Measurements from ENCODE around the gene AKT3. TPM values are rescaled to one million over a fixed set of nuclear protein-coding genes. Genes with fewer than 3 reads are reported as not detected.

Gene AKT3
- polyA plus RNA-seq, 2 of the 4 experiments (the other 2 are of a cell fraction) = 18.4 to 43.5 TPM

- Histone ChIP-seq H3K27ac (no peak overlapping the region), H3K4me1 (no peaks in the 10 kb centered on the region), H3K9me3 (no peaks in the 10 kb centered on the region), H3K4me2 (no peak overlapping the region), H3K4me3 (no peak overlapping the region)
- DNase-seq (ENCODE audit: low read depth in 1 of 2, low spot score in 1 of 2) (no peak), FAIRE-seq (no peak), ATAC-seq (no peak)
- 89% methylated on average over 9 of the region's 9 CpGs for WGBS (ENCODE audit: missing lambda C conversion rate)
- POLR2A ChIA-PET = no interaction called here
- CTCF ChIA-PET = no interaction called here
- no peak for TF ChIP-seq MYC (IDR thresholded peaks at IDR 0.05; ENCODE audit: borderline replicate concordance, low read length)
- TF ChIP-seq TFCP2L1 (CRISPR knock-in tag; IDR thresholded peaks at IDR 0.05) = no peak
- no peak for TF ChIP-seq FOXS1 (CRISPR knock-in tag; IDR thresholded peaks at IDR 0.05)
- TF ChIP-seq, protein P1, sequence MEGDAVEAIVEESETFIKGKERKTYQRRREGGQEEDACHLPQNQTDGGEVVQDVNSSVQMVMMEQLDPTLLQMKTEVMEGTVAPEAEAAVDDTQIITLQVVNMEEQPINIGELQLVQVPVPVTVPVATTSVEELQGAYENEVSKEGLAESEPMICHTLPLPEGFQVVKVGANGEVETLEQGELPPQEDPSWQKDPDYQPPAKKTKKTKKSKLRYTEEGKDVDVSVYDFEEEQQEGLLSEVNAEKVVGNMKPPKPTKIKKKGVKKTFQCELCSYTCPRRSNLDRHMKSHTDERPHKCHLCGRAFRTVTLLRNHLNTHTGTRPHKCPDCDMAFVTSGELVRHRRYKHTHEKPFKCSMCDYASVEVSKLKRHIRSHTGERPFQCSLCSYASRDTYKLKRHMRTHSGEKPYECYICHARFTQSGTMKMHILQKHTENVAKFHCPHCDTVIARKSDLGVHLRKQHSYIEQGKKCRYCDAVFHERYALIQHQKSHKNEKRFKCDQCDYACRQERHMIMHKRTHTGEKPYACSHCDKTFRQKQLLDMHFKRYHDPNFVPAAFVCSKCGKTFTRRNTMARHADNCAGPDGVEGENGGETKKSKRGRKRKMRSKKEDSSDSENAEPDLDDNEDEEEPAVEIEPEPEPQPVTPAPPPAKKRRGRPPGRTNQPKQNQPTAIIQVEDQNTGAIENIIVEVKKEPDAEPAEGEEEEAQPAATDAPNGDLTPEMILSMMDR (IDR thresholded peaks at IDR 0.05) = no peak
- no peak for TF ChIP-seq SREBF2 (IDR thresholded peaks at IDR 0.05)
- TF ChIP-seq CBX2 (IDR thresholded peaks at IDR 0.05; ENCODE audit: borderline replicate concordance, low read depth) = no peak
- no peak for TF ChIP-seq ZSCAN20 (CRISPR knock-in tag; IDR thresholded peaks at IDR 0.05)
- TF ChIP-seq CHD2 (IDR thresholded peaks at IDR 0.05; ENCODE audit: low read length, partially characterized antibody) = no peak
- TF ChIP-seq HOXA7 (CRISPR knock-in tag; IDR thresholded peaks at IDR 0.05) = no peak
- no peak for TF ChIP-seq MAZ (IDR thresholded peaks at IDR 0.05; ENCODE audit: borderline replicate concordance, low read depth, low read length)
- no peak for TF ChIP-seq ZC3H11A (IDR thresholded peaks at IDR 0.05)
Observed at GRCh38 chr1:243457363-243457982, 392.6 kb downstream of the AKT3 start.

- 86% methylated on average over 11 of the region's 11 CpGs for WGBS (ENCODE audit: missing lambda C conversion rate)
- ChIA-PET POLR2A (no interaction called here), CTCF (interaction anchor here (0.6 to 0.7 kb wide), 2 partner anchors 20 to 844 kb away, joined by 3 to 4 read pairs; no protein-coding TSS in a partner anchor)
- DNase-seq (ENCODE audit: low read depth in 1 of 2, low spot score in 1 of 2) (no peak), FAIRE-seq (no peak), ATAC-seq (no peak)
- TF ChIP-seq POLR2A (IDR thresholded peaks at IDR 0.05; ENCODE audit: low read length) (no peak), HOXB5 (CRISPR knock-in tag; IDR thresholded peaks at IDR 0.05) (no peak), NFE2L2 (conservative IDR thresholded peaks at IDR 0.05; ENCODE audit: low read length) (no peak), ZC3H11A (IDR thresholded peaks at IDR 0.05) (no peak), ZFP36 (IDR thresholded peaks at IDR 0.05; ENCODE audit: borderline replicate concordance, partially characterized antibody) (no peak), BHLHE40 (IDR thresholded peaks at IDR 0.05; ENCODE audit: low read depth, low read length) (no peak), REST (IDR thresholded peaks at IDR 0.05) (no peak), PHF8 (IDR thresholded peaks at IDR 0.05; ENCODE audit: borderline replicate concordance, low read depth) (no peak), BCL3 (IDR thresholded peaks at IDR 0.05) (no peak)
- Histone ChIP-seq H3K4me2 (no peak overlapping the region), H3K9me3 (no peaks in the 10 kb centered on the region), H3K27ac (no peak overlapping the region), H3K4me1 (no peaks in the 10 kb centered on the region), H3K4me3 (no peak overlapping the region)
Observed at GRCh38 chr1:243455760-243456651, 394.0 kb downstream of the AKT3 start.

Data from A549 (cell line).